ENCODE data around the gene KRAS.

DNA sequence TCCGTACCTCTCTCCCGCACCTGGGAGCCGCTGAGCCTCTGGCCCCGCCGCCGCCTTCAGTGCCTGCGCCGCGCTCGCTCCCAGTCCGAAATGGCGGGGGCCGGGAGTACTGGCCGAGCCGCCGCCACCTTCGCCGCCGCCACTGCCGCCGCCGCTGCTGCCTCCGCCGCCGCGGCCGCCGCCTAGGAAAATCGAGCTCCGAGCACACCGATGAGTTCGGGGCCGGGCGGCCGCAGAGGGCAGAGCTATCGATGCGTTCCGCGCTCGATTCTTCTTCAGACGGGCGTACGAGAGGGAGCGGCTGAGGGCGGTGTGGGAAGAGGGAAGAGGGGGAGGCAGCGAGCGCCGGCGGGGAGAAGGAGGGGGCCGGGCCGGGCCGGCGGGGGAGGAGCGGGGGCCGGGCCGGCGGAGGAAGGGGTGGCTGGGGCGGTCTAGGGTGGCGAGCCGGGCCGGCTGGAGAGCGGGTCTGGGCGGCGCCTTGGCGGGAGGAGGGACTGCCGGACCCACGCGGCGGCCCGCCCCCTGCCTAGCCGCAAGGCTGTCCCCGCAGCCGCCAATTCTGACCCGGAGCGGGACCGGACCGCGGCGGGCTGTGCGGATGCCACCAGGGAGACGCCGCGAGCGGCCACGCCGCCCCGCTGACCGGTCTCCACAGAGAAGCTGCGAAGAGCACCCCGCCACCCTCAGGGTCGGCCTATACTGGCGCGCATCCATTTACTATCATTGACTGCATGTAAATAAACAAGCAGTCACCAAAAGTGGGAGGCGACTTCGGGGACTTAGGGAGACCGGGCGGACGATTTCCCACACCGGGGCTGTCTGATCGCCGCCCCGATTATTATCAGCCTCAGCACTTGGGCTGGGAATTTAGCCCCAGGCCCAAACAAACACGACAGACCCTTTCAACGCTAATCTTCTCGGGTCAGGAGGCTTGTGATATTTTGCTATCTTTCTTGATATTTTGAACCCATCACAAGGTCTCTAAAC lies at the start of gene KRAS:
- TF ChIP-seq, protein P1, sequence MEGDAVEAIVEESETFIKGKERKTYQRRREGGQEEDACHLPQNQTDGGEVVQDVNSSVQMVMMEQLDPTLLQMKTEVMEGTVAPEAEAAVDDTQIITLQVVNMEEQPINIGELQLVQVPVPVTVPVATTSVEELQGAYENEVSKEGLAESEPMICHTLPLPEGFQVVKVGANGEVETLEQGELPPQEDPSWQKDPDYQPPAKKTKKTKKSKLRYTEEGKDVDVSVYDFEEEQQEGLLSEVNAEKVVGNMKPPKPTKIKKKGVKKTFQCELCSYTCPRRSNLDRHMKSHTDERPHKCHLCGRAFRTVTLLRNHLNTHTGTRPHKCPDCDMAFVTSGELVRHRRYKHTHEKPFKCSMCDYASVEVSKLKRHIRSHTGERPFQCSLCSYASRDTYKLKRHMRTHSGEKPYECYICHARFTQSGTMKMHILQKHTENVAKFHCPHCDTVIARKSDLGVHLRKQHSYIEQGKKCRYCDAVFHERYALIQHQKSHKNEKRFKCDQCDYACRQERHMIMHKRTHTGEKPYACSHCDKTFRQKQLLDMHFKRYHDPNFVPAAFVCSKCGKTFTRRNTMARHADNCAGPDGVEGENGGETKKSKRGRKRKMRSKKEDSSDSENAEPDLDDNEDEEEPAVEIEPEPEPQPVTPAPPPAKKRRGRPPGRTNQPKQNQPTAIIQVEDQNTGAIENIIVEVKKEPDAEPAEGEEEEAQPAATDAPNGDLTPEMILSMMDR (conservative IDR thresholded peaks at IDR 0.05): no peak
- no peak for TF ChIP-seq ZFX (IDR thresholded peaks at IDR 0.05)

All from C4-2B (cell line).